GM19467 (cell line): ENCODE data around the gene ARMH4.

Experiments used
- ATAC-seq: cut with Tn5 transposase; IDR thresholded peaks from one replicate; pipeline ENCODE4 v1.9.1; 2021; ENCODE audit warnings: mild to moderate bottlenecking, moderate library complexity; ENCODE audit not compliant: unreplicated experiment

The ARMH4 gene

GRCh38 chr14:58100735-58101368, 51.2 kb downstream of the ARMH4 start:
- no peak for ATAC-seq

- ATAC-seq, result no peak
These were observed 52.3 kb downstream of the ARMH4 start for GRCh38 chr14:58099682-58100081.

GRCh38 chr14:58098507-58098906, 53.5 kb downstream of the ARMH4 start:
- no peak for ATAC-seq

- ATAC-seq, result no peak
These were observed 55.3 kb downstream of the ARMH4 start for GRCh38 chr14:58096731-58097130.

- no peak for ATAC-seq
These were observed 60.0 kb downstream of the ARMH4 start for GRCh38 chr14:58091883-58092630.

- ATAC-seq, result no peak
These were observed 62.4 kb downstream of the ARMH4 start for GRCh38 chr14:58089612-58090011.

- ATAC-seq, result no peak
These were observed 63.1 kb downstream of the ARMH4 start for GRCh38 chr14:58088961-58089360.

- no peak for ATAC-seq
These were observed 66.1 kb downstream of the ARMH4 start for GRCh38 chr14:58085877-58086276.

GRCh38 chr14:58082491-58083098, 69.4 kb downstream of the ARMH4 start:
- ATAC-seq, result no peak

GRCh38 chr14:58082011-58082410, 70.0 kb downstream of the ARMH4 start:
- ATAC-seq, result no peak

GRCh38 chr14:58078471-58078870, 73.5 kb downstream of the ARMH4 start:
- no peak for ATAC-seq

- no peak for ATAC-seq
These were observed 73.9 kb downstream of the ARMH4 start for GRCh38 chr14:58078068-58078467.

GRCh38 chr14:58077621-58078020, 74.4 kb downstream of the ARMH4 start:
- ATAC-seq, result no peak

- no peak for ATAC-seq
These were observed 78.5 kb downstream of the ARMH4 start for GRCh38 chr14:58073516-58073915.

GRCh38 chr14:58072288-58073071, 79.5 kb downstream of the ARMH4 start:
- peak; percentile 64 for ATAC-seq

GRCh38 chr14:58071341-58071740, 80.7 kb downstream of the ARMH4 start:
- ATAC-seq, result no peak

- no peak for ATAC-seq
These were observed 83.7 kb downstream of the ARMH4 start for GRCh38 chr14:58068306-58068705.

- no peak for ATAC-seq
These were observed 85.9 kb downstream of the ARMH4 start for GRCh38 chr14:58066115-58066514.

- no peak for ATAC-seq
These were observed 90.4 kb downstream of the ARMH4 start for GRCh38 chr14:58061581-58061980.

GRCh38 chr14:58060898-58061297, 91.1 kb downstream of the ARMH4 start:
- ATAC-seq, result no peak

GRCh38 chr14:58060077-58060476, 91.9 kb downstream of the ARMH4 start:
- ATAC-seq, result no peak
